Activated T-cell treated with anti-CD3 and anti-CD28 coated beads for 48 hours (primary cell): Measurements from ENCODE around the gene SNX5.
A peak's percentile ranks its signal among the peaks of the same experiment; 100 is the strongest.

Experiments used
- DNase-seq: peaks from one replicate; pipeline ENCODE4 v3.0.0-alpha.2; 2020; ENCODE audit warnings: low read depth

Gene SNX5

GRCh38 chr20:17916433-17916891 is 52.1 kb downstream of the SNX5 start:
- DNase-seq, result no peak

- DNase-seq, result no peak
Measured at GRCh38 chr20:17914957-17915356, 53.6 kb downstream of the SNX5 start.

DNA sequence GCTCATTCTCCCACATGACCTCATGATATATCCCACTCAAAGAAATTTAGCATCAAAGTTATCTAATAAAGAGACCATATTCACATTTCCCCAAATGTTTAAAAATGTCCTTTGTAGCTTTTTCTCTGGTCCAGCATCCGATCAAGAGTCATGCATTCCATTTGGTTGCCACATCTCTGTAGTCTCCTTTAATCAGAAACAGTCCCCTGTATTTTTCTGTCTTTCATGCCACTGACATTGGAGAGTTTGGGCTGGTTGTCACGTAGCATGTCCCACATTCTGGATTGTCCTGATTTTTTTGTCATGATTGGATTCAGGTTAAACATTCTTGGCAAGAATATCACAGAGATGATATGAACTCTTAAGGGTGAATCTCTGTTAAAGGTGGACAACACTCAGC is 55.7 kb downstream of the SNX5 start:
- no peak for DNase-seq

DNA sequence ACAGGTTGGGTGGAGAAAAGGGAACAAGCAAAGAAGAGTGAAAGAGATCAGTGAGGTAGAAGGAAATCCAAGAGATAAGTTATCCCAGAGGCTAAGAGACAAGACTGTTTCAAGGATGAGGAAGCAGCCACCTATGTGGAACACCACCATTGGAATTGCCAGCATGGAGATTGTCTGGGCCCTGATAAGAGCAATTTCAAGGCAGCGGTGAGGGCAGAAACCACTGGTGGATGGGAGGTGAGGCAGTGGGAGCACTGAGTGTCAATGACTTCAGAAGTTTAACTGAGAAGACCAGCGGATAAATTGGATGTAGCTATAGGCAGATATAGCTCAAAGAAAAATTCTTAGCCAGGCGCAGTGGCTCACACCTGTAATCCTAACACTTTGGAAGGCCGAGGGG is 56.7 kb downstream of the SNX5 start:
- DNase-seq, result no peak

DNA sequence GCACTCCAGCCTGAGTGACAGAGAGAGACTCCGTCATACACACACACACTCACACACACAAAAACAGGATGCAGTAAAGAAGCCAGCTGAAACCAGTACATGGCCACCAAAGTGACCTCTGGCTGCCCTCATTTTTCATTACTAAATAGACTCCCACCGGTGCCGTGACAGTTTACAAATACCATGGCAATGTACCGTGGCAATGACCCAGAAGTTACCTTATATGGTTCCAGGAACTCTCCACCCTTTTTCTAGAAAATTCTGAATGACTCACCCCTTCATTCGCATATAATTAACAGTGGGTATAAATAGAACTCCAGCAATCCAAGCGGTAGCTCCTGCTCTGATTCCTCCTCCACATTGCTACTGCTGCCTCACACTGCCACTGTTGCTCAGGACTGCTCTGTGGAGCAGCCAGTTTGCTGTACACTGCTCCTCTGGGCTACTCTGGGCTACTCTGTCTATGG is 57.7 kb downstream of the SNX5 start:
- DNase-seq, result no peak

GRCh38 chr20:17909869-17910321 is 58.7 kb downstream of the SNX5 start:
- DNase-seq, result no peak

DNA sequence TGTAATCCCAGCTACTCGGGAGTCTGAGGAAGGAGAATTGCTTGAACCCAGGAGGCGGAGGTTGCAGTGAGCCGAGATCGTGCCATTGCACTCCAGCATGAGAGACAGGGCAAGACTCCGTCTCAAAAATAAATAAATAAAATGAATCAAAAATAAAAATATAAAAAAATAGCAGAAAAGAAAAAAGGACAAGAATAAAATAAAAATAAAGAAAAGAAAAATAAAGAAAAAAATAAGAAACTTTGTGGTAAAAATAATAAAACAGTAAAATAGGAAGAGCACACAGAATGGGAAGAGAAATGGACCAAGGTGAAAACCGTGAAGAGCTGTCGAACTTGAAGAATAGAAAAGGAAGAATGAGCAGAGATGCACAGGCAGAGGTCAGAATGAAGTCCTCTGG is 63.0 kb downstream of the SNX5 start:
- DNase-seq, result no peak

DNA sequence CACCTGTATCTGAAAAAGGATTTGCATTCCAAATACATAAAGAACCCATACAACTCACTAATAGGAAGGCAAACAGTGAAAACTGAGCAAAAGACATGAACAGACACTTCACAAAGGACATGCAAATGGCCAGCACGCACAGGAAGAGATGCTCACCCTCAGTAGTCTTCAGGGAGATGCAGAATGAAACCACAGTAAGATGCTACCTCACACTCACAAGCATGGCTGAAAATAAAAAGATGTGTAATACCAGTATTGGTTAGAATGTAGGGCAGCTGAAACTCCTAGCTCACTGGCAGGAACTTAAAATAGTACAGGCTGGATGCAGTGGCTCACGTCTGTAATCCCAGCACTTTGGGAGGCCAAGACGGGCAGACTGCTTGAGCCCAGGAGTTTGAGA is 64.6 kb downstream of the SNX5 start:
- DNase-seq, result no peak

- no peak for DNase-seq
Measured at GRCh38 chr20:17902531-17903083, 66.0 kb downstream of the SNX5 start.

GRCh38 chr20:17901971-17902370 is 66.6 kb downstream of the SNX5 start:
- no peak for DNase-seq

DNA sequence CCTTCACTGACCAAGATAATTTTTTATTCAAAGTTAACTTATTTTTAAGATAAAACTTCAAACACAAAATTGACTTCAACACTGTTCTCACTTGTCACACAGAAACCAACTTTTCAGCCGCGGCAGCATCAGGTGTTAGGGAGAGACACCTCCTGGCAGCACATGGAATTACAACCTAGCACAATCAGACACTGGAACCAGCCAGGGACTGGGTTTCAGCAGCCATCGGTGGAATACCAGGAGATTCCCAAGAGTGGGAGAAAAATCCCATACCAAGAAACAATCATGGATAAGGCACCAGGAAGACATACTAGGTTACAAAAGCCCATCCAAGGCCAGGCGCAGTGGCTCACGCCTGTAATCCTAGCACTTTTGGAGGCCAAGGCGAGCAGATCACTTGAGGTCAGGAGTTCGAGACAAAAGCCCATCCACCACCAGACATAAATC is 70.0 kb downstream of the SNX5 start:
- DNase-seq, result peak; percentile 34

DNA sequence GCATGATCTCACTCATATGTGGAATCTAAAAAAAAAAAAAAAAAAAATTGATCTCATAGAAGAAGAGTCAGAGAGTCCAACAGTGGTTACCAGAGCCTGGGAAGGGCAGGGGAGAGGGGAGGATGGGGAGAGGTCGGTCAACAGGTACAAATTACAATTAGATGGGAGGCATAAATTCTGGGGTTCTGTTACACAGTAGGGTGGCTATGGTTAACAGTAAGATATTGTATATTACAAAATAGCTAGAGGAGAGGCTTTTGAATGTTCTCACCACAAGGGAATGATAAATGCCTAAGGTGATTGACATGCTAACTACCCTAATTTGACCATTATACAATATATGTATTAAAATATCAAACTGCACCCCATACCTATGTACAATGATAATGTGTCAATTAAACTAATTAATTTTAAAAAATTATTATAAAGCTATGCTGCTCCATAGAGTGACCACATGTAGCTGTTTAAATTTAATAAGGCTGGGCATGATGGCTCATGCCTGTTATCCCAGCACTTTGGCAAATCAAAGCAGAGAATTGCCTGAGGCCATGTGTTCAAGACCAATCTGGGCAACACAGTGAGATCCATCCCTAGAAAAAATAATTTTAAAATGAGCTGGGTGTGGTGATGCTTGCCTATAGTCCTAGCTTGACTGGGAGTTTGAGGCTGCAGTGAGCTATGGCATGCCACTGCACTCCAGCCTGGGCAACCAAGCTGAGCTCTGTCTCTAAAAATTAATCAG is 70.9 kb downstream of the SNX5 start:
- DNase-seq, result no peak

GRCh38 chr20:17896771-17897369 is 71.7 kb downstream of the SNX5 start:
- no peak for DNase-seq

- no peak for DNase-seq
Measured at GRCh38 chr20:17896193-17896723, 72.3 kb downstream of the SNX5 start.

DNA sequence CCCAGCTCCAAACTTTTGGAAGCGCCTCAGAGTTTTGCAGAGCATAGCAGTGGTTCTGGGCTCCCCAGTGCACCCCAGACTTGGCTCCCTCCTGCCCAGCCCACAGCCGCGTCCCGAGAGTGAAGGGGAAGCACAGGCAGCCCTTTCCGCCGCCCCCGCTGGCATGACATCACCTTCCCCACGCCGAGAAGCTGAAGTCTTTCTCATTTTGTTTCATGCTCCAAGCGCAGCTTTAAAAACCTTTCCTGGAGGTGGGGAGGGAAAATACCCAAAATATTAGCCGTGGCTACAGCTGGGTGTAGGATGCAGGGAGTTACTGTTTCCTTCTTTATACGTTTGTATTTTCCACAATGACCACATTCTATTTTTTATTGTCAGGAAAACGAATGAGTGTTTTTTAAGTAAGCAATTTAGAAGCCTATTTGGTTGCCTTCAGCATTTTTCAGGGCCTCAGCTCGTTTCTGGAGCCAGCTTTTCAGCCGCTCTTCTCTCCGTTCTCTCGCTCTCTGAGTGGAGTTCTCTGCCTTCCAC is 72.9 kb downstream of the SNX5 start:
- DNase-seq, result peak; percentile 69

DNA sequence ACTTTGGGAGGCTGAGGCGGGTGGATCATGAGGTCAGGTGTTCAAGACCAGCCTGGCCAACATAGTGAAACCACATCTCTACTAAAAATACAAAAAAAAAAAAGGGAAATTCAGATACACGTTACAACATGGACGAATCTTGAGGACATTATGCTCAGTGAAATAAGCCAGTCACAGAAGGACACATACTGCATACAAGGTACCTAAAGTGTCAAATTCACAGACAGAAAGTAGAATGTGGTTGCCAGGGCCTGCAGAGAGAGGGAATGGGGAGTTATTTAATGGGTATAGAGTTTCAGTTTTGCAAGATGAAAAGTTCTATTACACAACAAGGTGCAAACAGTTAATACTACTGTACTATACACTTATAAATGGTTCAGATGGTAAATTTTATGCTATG is 75.1 kb downstream of the SNX5 start:
- DNase-seq, result no peak

DNA sequence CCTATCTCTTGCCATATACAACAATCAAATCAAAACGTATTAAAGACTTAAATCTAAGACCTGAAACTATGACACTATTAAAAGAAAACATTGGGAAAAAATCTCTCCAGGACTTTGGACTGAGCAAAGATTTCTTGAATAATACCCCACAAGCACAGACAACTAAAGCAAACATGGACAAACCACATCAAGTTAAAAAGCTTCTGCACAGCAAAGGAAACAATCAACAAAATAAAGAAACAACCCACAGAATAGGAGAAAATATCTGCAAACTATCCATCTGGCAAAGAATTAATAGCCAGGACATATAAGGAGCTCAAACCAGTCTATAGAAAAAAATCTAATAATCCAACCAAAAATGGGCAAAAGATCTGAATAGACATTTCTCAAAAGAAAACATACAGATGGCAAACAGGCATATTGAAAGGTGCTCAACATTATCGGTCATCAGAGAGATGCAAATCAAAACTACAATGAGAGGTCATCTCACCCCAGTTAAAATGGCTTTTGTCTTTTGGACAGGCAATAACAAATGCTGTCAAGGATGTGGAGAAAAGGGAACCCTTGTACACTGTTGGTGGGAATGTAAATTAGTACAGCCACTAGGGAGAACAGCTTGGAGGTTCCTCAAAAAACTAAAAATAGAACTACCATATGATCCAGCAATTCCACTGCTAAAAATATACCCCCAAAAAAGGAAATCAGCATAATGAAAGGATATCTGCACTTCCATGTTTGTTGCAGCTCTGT is 76.2 kb downstream of the SNX5 start:
- DNase-seq, result no peak
